GM18517 (cell line): ENCODE measurements around the gene ADGRV1.
A peak's percentile ranks its signal among the peaks of the same experiment; 100 is the strongest.
"Not testable (repeated sequence)": the region's sequence is repeated elsewhere in the genome, so short reads cannot be mapped to it uniquely, and the experiment has no call there.

Source experiments
- ATAC-seq: cut with Tn5 transposase; IDR thresholded peaks from one replicate; pipeline ENCODE4 v1.9.1; 2021; ENCODE audit warnings: mild to moderate bottlenecking, moderate library complexity; ENCODE audit not compliant: unreplicated experiment

ADGRV1 gene

DNA sequence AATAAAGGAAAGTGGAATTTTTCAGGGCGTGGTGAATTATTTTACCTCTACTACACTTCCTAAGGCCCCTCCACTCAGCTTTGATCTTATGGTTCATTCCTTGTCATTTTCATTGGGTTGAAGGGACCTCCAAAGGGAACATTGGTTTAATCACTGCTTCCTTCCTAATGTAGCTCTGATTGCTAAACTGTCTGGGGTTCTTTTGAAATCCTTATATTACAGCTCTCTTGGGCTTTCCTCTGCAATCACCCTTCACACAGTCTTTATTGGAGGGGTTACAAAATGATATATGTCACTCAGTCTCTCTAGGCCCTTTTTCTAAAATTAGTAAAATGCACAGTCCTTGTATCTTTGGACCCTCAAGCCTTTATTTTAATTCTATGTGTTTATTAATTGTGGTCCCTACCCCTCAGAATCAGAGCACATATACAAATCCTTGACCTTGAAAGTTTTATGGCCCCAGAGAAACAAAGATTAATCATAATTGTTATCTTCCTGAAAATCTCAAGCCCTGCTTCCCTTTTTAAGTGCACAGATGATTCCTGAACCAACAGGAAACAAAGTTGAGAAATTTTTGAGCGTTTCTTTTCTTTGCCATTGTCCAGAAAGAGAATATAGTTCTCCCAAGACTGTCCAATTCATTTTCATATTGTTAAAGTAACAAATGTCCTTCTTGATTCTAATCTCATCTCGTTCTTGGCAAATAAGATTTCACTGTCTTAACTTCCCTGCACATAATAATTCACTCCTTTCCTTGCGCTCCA, 494.6 kb downstream of the ADGRV1 start:
- ATAC-seq, result no peak

- ATAC-seq, result no peak
Measured at GRCh38 chr5:91053741-91054025, 495.1 kb downstream of the ADGRV1 start.

DNA sequence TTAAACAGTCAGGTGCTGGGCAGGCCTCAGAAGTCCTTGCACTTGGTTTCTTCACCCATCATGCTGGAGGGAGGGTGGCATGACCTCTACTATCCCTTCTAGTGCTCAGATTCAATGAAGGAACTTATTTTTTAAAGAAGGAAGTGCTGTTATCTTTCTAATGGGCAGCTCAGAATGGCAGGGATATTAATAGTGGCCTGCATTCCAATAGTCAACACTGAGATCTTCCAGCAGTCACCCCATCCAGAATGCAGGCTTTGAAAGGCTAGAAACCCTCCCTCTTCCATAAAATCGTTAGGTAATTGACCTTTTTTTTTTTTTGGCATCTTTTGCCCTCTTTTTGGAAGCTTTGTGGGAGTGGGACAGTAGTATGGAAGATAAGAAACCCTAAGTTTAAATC, 499.6 kb downstream of the ADGRV1 start:
- no peak for ATAC-seq

DNA sequence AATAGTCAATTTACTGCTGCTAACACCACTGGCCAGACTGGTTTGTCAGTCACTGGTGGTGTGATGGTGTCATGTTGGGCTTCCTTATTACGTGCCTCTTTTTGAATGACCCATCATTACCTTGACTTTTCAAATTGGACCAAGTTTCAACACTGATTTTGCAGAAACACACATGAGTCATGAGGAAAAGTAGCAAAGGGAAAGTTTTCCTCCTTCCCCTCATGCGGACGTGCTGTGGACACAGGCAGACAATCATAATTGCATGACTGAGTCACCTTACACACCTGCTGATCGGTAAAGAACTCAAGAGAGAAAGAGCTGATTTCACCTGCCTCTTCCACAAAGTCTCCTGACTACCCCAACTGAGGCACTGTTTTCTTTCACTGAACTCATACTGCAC, 500.0 kb downstream of the ADGRV1 start:
- no peak for ATAC-seq

- ATAC-seq, result peak; percentile 97
Measured at GRCh38 chr5:91059409-91059808, 500.8 kb downstream of the ADGRV1 start.

DNA sequence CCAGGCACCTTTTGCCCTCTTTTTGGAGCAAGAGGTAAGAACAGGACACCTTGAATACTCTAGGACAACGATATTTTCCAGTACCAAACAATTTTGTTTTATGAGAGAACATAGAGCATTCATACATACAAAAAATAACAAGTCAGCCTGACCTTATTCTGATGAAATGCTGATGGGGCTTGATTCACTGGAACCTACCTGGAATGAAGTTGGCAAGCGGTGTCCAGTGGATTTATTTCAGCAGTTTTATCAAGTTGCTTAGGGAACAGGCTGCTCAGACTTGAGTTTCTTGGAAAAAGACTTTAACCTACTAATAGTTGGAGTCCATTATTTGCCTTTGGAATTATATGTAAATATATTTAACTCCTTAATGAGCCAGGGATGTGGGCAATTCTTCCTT, 502.5 kb downstream of the ADGRV1 start:
- no peak for ATAC-seq

DNA sequence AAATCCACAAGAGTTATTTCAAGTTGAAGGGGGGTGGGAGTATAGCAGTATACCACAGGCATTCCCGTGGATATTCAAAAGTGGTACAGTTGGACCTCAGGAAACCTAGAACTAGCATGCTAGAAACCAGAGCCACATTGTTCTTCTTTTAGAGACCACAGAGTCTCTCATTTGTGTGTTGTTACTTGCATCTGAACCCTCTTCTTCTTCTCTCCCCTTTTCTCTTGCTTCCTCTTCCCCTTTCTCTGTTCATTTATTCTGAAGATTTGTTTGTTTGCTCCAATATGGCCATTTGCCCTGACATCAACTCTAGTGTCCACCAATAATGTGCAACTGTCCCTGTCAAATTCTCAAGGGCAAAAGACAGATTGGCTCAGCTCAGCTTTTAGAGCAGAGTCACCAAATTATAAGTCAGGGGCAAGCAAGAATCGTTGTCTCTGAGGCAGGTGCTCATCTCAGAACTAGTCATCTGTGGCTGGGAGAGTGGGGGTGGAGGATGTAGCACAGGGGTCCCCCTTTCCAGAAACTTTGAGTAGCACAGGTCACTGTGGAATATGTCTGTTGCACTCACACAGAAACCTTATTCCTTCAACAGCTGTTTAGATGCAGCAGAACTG, 503.5 kb downstream of the ADGRV1 start:
- no peak for ATAC-seq

GRCh38 chr5:91063098-91063690, 504.6 kb downstream of the ADGRV1 start:
- not testable (repeated sequence) for ATAC-seq

- no peak for ATAC-seq
Measured at GRCh38 chr5:91065496-91065895, 506.9 kb downstream of the ADGRV1 start.

- ATAC-seq, result no peak
Measured at GRCh38 chr5:91069364-91069763, 510.8 kb downstream of the ADGRV1 start.

- ATAC-seq, result no peak
Measured at GRCh38 chr5:91070761-91071550, 512.4 kb downstream of the ADGRV1 start.

GRCh38 chr5:91072881-91073280, 514.3 kb downstream of the ADGRV1 start:
- ATAC-seq, result no peak

DNA sequence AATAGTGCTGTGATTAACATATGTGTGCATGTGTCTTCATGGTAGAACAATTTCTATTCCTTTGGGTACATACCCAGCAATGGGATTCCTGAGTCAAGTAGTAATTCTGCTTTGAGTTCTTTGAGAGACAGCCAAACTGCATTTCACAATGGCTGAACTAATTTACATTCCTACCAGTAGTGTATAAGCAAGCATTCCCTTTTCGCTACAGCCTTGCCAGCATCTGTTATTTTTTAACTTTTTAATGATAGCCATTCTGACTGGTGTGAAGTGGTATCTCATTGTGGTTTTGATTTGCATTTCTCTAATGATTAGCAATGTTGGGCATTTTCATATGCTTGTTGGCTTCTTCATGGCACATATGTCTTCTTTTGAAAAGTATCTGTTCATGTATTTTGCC, 516.0 kb downstream of the ADGRV1 start:
- peak; percentile 82 for ATAC-seq

- ATAC-seq, result no peak
Measured at GRCh38 chr5:91076138-91076537, 517.5 kb downstream of the ADGRV1 start.

DNA sequence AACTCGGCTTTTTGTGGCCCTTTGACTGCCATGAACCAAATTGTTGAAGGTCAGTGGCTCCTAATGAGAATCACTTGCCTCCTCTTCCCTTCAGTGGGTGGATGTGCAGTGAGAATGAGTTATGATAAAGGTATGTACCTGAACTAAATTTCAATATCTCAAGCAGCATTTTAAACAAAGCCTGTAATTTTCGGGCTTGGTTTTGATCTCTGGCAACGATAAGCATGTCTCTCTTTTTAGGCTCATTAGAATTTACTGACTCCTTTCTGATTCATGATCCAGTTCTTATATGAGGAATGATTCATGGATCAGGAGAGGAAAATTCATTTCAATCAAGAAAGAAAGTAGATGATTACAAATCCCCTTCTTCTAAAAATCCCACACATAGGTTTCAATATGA, 519.0 kb downstream of the ADGRV1 start:
- no peak for ATAC-seq

GRCh38 chr5:91079037-91079436, 520.4 kb downstream of the ADGRV1 start:
- no peak for ATAC-seq

GRCh38 chr5:91089758-91090157, 531.2 kb downstream of the ADGRV1 start:
- ATAC-seq, result no peak

DNA sequence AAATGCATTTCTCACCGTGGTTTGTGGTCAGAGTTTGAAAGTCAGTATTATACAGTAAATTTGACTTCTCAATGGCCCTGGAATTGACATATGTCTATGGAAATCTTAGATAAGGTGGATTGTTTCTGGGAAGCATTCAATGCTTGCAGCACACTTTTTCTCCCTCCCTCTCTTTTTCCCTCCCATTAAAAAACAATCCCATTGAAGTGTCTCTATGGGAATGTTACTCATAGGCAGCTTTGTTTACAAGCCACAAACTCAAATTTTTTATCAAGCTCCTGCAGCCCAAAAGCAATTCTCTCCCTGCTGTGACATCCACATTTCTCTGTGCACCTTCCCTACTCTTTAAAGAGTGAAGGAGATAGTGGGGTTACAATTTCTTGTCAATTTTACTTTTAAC, 532.4 kb downstream of the ADGRV1 start:
- ATAC-seq, result no peak

DNA sequence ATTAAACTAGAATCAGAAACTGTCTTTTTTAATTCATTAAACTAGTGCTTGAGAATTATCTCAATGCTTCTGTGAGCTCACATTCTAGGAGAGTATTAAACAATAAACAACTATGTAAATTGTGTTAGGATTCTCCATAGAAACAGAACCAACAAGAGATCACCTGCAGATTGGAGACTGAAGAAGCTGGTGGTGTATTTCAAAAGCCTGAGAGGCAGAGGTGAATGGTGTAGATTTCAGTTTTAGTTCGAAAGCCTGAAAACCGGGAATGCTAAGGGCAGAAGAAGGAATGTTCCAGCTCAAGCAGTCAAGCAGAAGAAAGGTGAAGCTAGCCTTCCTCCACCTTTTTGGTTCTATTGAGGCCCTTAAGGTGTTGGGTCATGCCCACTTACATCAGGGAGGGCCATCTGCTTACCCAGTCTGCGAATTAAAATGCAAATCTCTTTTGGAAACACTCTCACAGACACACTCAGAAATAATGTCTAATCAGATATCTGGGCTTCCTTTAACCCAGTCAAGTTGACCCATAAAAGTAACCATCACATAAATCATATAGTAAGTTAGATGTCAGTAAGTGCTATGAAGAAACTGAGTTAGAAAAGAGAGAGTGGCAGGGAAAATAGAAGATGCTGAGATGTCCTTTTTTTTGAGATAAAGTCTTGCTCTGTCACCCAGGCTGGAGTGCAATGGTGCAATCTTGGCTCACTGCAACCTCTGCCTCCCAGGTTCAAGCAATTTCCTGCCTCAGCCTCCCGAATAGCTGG, 533.1 kb downstream of the ADGRV1 start:
- ATAC-seq, result no peak

DNA sequence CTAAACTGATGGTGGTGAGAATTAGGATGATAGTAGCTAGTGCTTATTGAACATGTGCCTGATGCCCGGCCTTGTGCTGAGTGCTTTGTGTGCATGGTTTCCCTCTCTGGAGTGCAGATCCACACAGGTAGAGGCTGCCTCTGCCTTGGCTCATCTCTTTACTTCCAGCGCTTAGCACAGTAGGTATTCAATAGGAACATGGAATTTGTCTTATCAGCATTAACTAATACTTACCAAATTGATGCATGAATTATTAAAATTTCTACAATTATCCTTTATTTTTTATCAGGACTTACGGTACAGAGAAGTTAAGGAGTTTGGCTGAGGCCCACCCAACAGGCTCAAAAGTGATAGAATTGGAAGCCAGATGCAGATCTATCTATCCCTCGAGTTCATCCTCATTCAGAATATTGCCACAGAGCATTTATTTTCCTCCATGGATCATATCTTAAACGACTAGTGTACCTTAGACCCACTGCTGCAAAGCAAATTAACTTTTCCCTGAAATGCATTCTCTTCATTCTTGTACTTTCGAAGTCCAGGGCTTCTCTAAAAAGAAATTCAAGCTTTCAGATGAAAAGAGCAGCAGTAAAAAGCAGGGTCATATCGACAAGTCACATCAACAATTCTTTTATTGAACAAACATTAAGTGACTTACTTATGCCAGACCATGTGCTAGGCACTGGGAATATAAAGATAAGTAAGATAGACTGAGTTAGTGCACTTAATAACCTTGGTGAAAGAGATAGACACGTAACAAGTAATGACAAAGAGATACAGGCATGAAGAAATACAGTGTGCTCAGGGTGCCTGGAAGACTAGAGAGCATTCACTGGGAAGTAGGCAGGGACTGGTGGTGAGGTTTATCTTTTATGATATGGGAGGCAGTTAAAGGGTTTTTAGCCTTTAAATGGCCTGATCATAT, 534.5 kb downstream of the ADGRV1 start:
- no peak for ATAC-seq
